KMS-11 (cell line): ENCODE measurements around the gene ANKRD13D.

Experiments
- H2AFZ ChIP-seq: fragments of 200-600 bp; sonication (generic); 2 replicates; pipeline ENCODE4 v1.6.1; 2016; ENCODE audit warnings: antibody characterized with exemption, mixed run types, low read depth
- H3K27ac ChIP-seq: fragments of 200-600 bp; sonication (generic); 2 replicates; pipeline ENCODE4 v1.6.1; 2016; ENCODE audit warnings: mild to moderate bottlenecking, mixed run types
- H3K27me3 ChIP-seq: fragments of 200-600 bp; sonication (generic); 2 replicates; pipeline ENCODE4 v1.6.1; 2017; ENCODE audit warnings: mild to moderate bottlenecking, low read depth, mixed run types, moderate library complexity; ENCODE audit not compliant: insufficient read depth
- H3K36me3 ChIP-seq: fragments of 200-600 bp; sonication (generic); 2 replicates; pipeline ENCODE4 v1.6.1; 2017; ENCODE audit warnings: mild to moderate bottlenecking, mixed run types; ENCODE audit not compliant: insufficient read depth
- H3K4me1 ChIP-seq: fragments of 200-600 bp; sonication (generic); 2 replicates; pipeline ENCODE4 v1.6.1; 2016; ENCODE audit warnings: mild to moderate bottlenecking, low read depth, mixed run types; ENCODE audit not compliant: poor library complexity, severe bottlenecking
- H3K4me2 ChIP-seq: fragments of 200-600 bp; sonication (generic); 2 replicates; pipeline ENCODE4 v1.7.0; 2016; ENCODE audit warnings: mild to moderate bottlenecking, mixed run types
- H3K4me3 ChIP-seq: fragments of 200-600 bp; sonication (generic); IDR thresholded peaks from 2 replicates; pipeline ENCODE4 v1.6.1; 2017; ENCODE audit warnings: low read depth, low read length, mixed read lengths; ENCODE audit not compliant: insufficient read depth
- H3K79me2 ChIP-seq: fragments of 200-600 bp; sonication (generic); 2 replicates; pipeline ENCODE4 v1.6.1; 2016; ENCODE audit warnings: low read depth, mixed run types; ENCODE audit not compliant: insufficient read depth
- H3K9ac ChIP-seq: fragments of 200-600 bp; sonication (generic); 2 replicates; pipeline ENCODE4 v1.6.1; 2016; ENCODE audit warnings: mild to moderate bottlenecking, mixed run types
- H4K20me1 ChIP-seq: fragments of 200-600 bp; sonication (generic); 2 replicates; pipeline ENCODE4 v1.6.1; 2016; ENCODE audit warnings: mild to moderate bottlenecking, mixed run types; ENCODE audit not compliant: insufficient read depth
- CTCF ChIP-seq: fragments of 200-600 bp; sonication (generic); conservative IDR thresholded peaks from 2 replicates; pipeline ENCODE4 v1.6.1; 2017; ENCODE audit warnings: low read depth, mild to moderate bottlenecking, antibody characterized with exemption, low read length, moderate library complexity, mixed read lengths

The ANKRD13D gene

GRCh38 chr11:67337257-67337656 is 48.2 kb downstream of the ANKRD13D start:
- H3K9ac ChIP-seq = no peak overlapping the region
- no peaks in the 10 kb centered on the region for H4K20me1 ChIP-seq
- H3K4me3 ChIP-seq = no peak overlapping the region
- no peaks in the 10 kb centered on the region for H3K27me3 ChIP-seq
- no peaks in the 10 kb centered on the region for H3K4me1 ChIP-seq
- no peak for TF ChIP-seq CTCF
- no peak overlapping the region for H2AFZ ChIP-seq
- H3K27ac ChIP-seq = no peak overlapping the region
- no peak overlapping the region for H3K4me2 ChIP-seq
- H3K79me2 ChIP-seq = no peaks in the 10 kb centered on the region
- H3K36me3 ChIP-seq = no peaks in the 10 kb centered on the region

- no peak overlapping the region for H3K27ac ChIP-seq
These were observed 55.2 kb downstream of the ANKRD13D start for GRCh38 chr11:67344264-67344663.

GRCh38 chr11:67345247-67345919 is 56.3 kb downstream of the ANKRD13D start:
- no peak overlapping the region for H3K27ac ChIP-seq
- H3K4me3 ChIP-seq = no peak overlapping the region
- H3K4me1 ChIP-seq = no peaks in the 10 kb centered on the region
- H3K79me2 ChIP-seq = no peaks in the 10 kb centered on the region
- H3K27me3 ChIP-seq = no peaks in the 10 kb centered on the region
- H2AFZ ChIP-seq = no peak overlapping the region
- H3K9ac ChIP-seq = no peak overlapping the region
- TF ChIP-seq CTCF = no peak
- no peaks in the 10 kb centered on the region for H4K20me1 ChIP-seq
- no peaks in the 10 kb centered on the region for H3K36me3 ChIP-seq
- H3K4me2 ChIP-seq = no peak overlapping the region

More at GRCh38 chr11:67344264-67344663, 55.2 kb downstream of the ANKRD13D start:
- no peak overlapping the region for H3K4me2 ChIP-seq
- H3K4me1 ChIP-seq = no peaks in the 10 kb centered on the region
- no peak overlapping the region for H2AFZ ChIP-seq
- H3K27me3 ChIP-seq = no peaks in the 10 kb centered on the region
- TF ChIP-seq CTCF = no peak
- no peaks in the 10 kb centered on the region for H3K36me3 ChIP-seq
- H3K79me2 ChIP-seq = no peaks in the 10 kb centered on the region
- no peaks in the 10 kb centered on the region for H4K20me1 ChIP-seq
- H3K9ac ChIP-seq = no peak overlapping the region
- no peak overlapping the region for H3K4me3 ChIP-seq

- Histone ChIP-seq H3K4me1 (peaks cover 3% of the 10 kb centered on the region), H2AFZ (no peak overlapping the region), H3K27ac (no peak overlapping the region), H3K4me3 (no peak overlapping the region), H3K36me3 (no peaks in the 10 kb centered on the region), H3K27me3 (no peaks in the 10 kb centered on the region), H3K9ac (no peak overlapping the region), H3K4me2 (no peak overlapping the region), H3K79me2 (no peaks in the 10 kb centered on the region), H4K20me1 (no peaks in the 10 kb centered on the region)
- TF ChIP-seq CTCF = peak; percentile 75
These were observed 57.1 kb downstream of the ANKRD13D start for GRCh38 chr11:67345920-67346819.
